Breast epithelium (tissue), 4 donors: ENCODE measurements around the gene FOXF1. TPM values are rescaled to one million over a fixed set of nuclear protein-coding genes. Genes with fewer than 3 reads are reported as not detected.

Experiments used
- DNase-seq, 2 donors: peaks; one replicate each; pipeline ENCODE4 v3.0.0-alpha.2; 2019; ENCODE audit warnings: low spot score in 2 of 2
- H3K27ac ChIP-seq, 2 donors: fragments of 200-600 bp; sonication (generic) in 1 of 2; one replicate each; pipeline ENCODE4 v1.5.1; 2016 to 2019; ENCODE audit warnings: mild to moderate bottlenecking in 1 of 2
- H3K27me3 ChIP-seq, 2 donors: fragments of 200-600 bp; sonication (generic) in 1 of 2; one replicate each; pipeline versions ENCODE4 v1.5.1 to v1.6.0; 2017 to 2019; ENCODE audit warnings: control low read depth in 1 of 2, mild to moderate bottlenecking in 1 of 2
- H3K36me3 ChIP-seq: fragments of 200-600 bp; one replicate; pipeline ENCODE4 v1.5.1; 2019
- H3K4me1 ChIP-seq, 2 donors: fragments of 200-600 bp; sonication (generic); one replicate each; pipeline ENCODE4 v1.5.1; 2016 to 2019; ENCODE audit warnings: control low read depth in 1 of 2
- H3K4me3 ChIP-seq, 3 donors: fragments of 200-600 bp; sonication (generic); 1 replicate in 2 of 3; 2 replicates in 1 of 3; pipeline ENCODE4 v1.5.1; 2016 to 2019; ENCODE audit warnings: mild to moderate bottlenecking in 3 of 3, moderate library complexity in 2 of 3
- H3K9me3 ChIP-seq, 2 donors: fragments of 200-600 bp; sonication (generic) in 1 of 2; one replicate each; pipeline ENCODE4 v1.5.1; 2016 to 2019; ENCODE audit warnings: control low read depth in 1 of 2
- CTCF ChIP-seq, 3 donors: fragments of 450-650 bp; IDR thresholded peaks; one replicate each; pipeline ENCODE4 v1.5.1; 2016 to 2017; ENCODE audit warnings: antibody characterized with exemption in 3 of 3, mild to moderate bottlenecking in 3 of 3, moderate library complexity in 3 of 3
- POLR2A ChIP-seq: fragments of 450-650 bp; IDR thresholded peaks from one replicate; pipeline ENCODE4 v1.6.1; 2016; ENCODE audit warnings: antibody characterized with exemption, mild to moderate bottlenecking, moderate library complexity
- POLR2AphosphoS5 ChIP-seq, 3 donors: sonication (generic); formaldehyde crosslinking; IDR thresholded peaks; one replicate each; pipeline ENCODE4 v1.6.1; 2017; ENCODE audit warnings: antibody characterized with exemption in 3 of 3
- intact Hi-C: fragments of 100-400 bp; cut with DNase I; formaldehyde crosslinking; loops from one replicate; pipeline ENCODE4 v1.15.1; 2023; ENCODE audit warnings: low total_unique reads
- total RNA-seq, 3 donors: library from RNA; depleted of rRNA; stranded (reverse); fragments of >200 nt; gene quantifications; one replicate each; pipeline ENCODE4 v1.1.0, GENCODE V29; 2016

Gene FOXF1
- total RNA-seq, 3 donors from 2014 or later = 0.15 to 0.66 TPM; not detected in 1

GRCh38 chr16:86523166-86523740 is 12.9 kb downstream of the FOXF1 start:
- Histone ChIP-seq H3K9me3 (no peaks in the 10 kb centered on the region), H3K27ac (no peak overlapping the region), H3K4me3 (no peak overlapping the region), H3K36me3 (no peaks in the 10 kb centered on the region), H3K27me3 (peaks cover 0 to 43% of the 10 kb centered on the region in 2 donors), H3K4me1 (no peaks in the 10 kb centered on the region)
- intact Hi-C loops = loop anchor here (5.0 kb wide), 1 partner anchor 181 kb away; no protein-coding TSS in a partner anchor
- DNase-seq = no peak
- TF ChIP-seq POLR2AphosphoS5 (IDR thresholded peaks at IDR 0.05) (no peak), CTCF (IDR thresholded peaks at IDR 0.05) (no peak), POLR2A (no peak)

GRCh38 chr16:86524029-86524428 is 13.7 kb downstream of the FOXF1 start:
- Histone ChIP-seq H3K27me3 (peaks cover 0 to 35% of the 10 kb centered on the region in 2 donors), H3K4me1 (no peaks in the 10 kb centered on the region), H3K4me3 (no peak overlapping the region), H3K27ac (no peak overlapping the region), H3K9me3 (no peaks in the 10 kb centered on the region), H3K36me3 (no peaks in the 10 kb centered on the region)
- no peak for TF ChIP-seq CTCF (IDR thresholded peaks at IDR 0.05)
- intact Hi-C loops = loop anchor here (5.0 kb wide), 1 partner anchor 182 kb away; no protein-coding TSS in a partner anchor
- no peak for DNase-seq

- intact Hi-C loops = no loop called here
- Histone ChIP-seq H3K4me1 (no peaks in the 10 kb centered on the region), H3K9me3 (no peaks in the 10 kb centered on the region), H3K4me3 (no peak overlapping the region), H3K27ac (no peak overlapping the region), H3K27me3 (peaks cover 0 to 19% of the 10 kb centered on the region in 2 donors), H3K36me3 (no peaks in the 10 kb centered on the region)
- DNase-seq = no peak
- TF ChIP-seq POLR2A (no peak), CTCF (IDR thresholded peaks at IDR 0.05) (no peak), POLR2AphosphoS5 (IDR thresholded peaks at IDR 0.05) (no peak)
These were observed 15.4 kb downstream of the FOXF1 start for GRCh38 chr16:86525696-86526095.

- DNase-seq = no peak
These were observed 17.0 kb downstream of the FOXF1 start for GRCh38 chr16:86527366-86527765.

More at GRCh38 chr16:86527366-86527765, 17.0 kb downstream of the FOXF1 start:
- H3K27ac ChIP-seq = no peak overlapping the region
- no peak for TF ChIP-seq POLR2A
- TF ChIP-seq POLR2AphosphoS5 (IDR thresholded peaks at IDR 0.05) = no peak
- TF ChIP-seq CTCF (IDR thresholded peaks at IDR 0.05) = no peak
- H3K4me1 ChIP-seq = no peaks in the 10 kb centered on the region
- intact Hi-C loops = no loop called here
- H3K36me3 ChIP-seq = no peaks in the 10 kb centered on the region
- H3K9me3 ChIP-seq = no peaks in the 10 kb centered on the region
- no peak overlapping the region for H3K4me3 ChIP-seq
- H3K27me3 ChIP-seq = peaks cover 0 to 2% of the 10 kb centered on the region in 2 donors
